ENCODE data around the gene C7orf33.

C7orf33 gene

GRCh38 chr7:148630078-148630477 lies 39.5 kb downstream of the C7orf33 start:
- no peak for DNase-seq

- DNase-seq = no peak
Measured at GRCh38 chr7:148633761-148634160, 43.2 kb downstream of the C7orf33 start.

GRCh38 chr7:148637094-148637493 lies 46.5 kb downstream of the C7orf33 start:
- no peak for DNase-seq

GRCh38 chr7:148645898-148646297 lies 55.3 kb downstream of the C7orf33 start:
- DNase-seq = no peak

DNA sequence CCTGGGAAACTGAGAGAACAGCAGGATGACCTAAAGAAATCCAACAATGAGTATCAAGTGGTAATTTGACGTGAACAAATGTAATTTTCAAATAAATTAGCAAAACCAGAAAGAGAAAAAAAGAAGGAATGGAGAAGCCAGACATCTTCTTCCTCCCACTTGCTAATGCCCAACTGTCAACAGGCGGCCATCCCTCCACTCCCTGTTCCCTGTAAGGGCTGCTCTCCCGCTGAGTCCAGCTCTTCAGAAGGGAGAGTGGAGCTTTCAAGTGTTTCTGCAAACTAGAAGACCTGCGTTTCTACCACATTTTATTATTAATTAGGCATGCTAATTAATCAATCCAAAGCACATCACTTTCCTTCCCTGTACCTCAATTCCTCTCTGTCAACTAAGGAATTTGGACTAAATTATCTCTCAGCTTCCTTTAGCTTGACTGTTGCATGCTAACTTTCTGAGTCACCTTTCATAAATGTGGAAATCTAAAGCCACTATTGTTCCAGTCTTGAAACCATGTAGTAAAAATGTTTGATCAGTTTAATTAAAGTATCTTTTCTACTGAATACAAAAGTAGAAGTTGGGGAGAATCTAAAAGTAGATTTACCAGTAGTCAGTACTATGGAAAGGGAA lies 59.8 kb downstream of the C7orf33 start:
- no peak for DNase-seq

DNA sequence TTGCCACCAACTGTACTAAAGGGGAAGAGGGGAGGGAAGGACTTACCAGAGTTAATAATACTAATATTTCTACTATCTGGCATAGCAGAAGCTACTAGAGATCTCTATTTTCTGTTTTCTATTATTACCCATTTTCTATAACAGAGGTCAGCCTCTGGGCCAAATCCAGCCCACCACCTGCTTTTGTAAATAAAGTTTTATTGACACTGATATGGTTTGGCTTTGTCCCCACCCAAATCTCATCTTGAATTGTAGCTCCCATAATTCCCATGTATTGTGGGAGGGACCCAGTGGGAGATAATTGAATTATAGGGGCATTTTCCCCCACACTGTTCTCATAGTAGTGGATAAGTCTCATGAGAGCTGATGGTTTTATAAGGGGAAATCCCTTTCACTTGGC lies 62.2 kb downstream of the C7orf33 start:
- DNase-seq = no peak

GRCh38 chr7:148657929-148658328 lies 67.4 kb downstream of the C7orf33 start:
- DNase-seq = no peak

DNA sequence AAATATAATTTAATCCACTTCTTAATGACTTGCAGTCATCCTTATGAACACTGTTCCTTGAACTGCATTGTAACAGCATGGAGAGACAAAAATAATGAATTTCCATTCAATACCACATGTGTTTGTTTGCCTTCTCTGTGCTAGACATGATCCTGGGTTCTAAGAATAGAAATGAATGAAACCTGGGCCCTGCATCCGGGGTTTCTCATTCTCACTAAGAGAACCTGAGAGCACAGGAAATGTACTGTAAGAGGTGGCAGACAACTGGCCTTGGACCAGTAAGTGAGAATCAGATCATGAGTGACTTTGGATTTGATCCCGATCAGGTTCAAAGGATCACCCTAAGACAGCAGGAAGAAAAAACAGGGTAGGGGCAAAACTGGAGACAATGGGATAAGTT lies 70.9 kb downstream of the C7orf33 start:
- no peak for DNase-seq

DNA sequence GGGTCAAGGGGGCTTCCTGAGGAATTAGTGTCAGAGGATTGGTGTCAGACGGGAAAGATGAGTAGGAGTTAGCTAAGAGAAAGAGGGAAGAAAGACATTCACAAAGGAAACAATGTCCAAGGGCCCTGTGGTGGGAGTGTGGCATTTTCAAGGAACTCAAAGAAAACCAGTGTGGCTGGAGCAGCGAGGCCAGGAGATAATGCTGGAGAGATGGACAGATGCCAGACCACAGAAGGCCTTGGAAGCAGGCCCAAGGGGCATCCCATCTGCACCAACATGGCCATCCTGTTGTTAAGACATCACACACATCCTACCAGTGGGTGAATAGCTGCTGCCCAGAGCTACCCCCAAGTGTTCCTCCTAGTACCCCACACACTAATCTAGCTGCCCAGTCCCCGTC lies 72.1 kb downstream of the C7orf33 start:
- DNase-seq = peak; percentile 40

- DNase-seq = no peak
Measured at GRCh38 chr7:148664324-148664723, 73.8 kb downstream of the C7orf33 start.

DNA sequence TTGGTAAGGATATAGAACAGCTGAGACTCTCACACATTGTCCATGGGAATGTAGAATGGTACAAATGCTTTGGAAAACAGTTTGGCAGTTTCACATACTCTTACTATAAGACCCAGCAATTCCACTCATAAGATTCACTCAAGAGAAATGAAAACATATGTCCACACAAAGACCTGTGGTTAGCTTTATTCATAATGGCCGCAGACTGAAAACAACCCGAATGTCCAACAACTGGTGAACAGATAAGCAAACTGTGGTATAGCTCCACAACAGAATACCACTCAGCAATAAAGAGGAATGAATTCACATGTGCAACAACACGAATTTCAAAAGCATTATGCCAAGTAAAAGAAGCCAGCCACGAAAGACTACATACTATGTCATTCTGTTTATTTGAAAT lies 74.7 kb downstream of the C7orf33 start:
- DNase-seq = no peak

Measured in hematopoietic multipotent progenitor cell treated with erythropoietin and hydrocortisone succinate and interleukin-3 and kit ligand, for 6 days (in vitro differentiated cells).